Measurements from ENCODE around the gene SUFU.

SUFU gene

GRCh38 chr10:102552533-102552932 is 48.8 kb downstream of the SUFU start:
- DNase-seq (ENCODE audit: low spot score) = no peak

- DNase-seq (ENCODE audit: low spot score) = no peak
These were observed 50.0 kb downstream of the SUFU start for GRCh38 chr10:102553771-102554170.

GRCh38 chr10:102554531-102554930 is 50.8 kb downstream of the SUFU start:
- DNase-seq (ENCODE audit: low spot score) = no peak

- DNase-seq (ENCODE audit: low spot score) = no peak
These were observed 52.1 kb downstream of the SUFU start for GRCh38 chr10:102555781-102556328.

GRCh38 chr10:102557569-102557968 is 53.8 kb downstream of the SUFU start:
- DNase-seq (ENCODE audit: low spot score) = no peak

DNA sequence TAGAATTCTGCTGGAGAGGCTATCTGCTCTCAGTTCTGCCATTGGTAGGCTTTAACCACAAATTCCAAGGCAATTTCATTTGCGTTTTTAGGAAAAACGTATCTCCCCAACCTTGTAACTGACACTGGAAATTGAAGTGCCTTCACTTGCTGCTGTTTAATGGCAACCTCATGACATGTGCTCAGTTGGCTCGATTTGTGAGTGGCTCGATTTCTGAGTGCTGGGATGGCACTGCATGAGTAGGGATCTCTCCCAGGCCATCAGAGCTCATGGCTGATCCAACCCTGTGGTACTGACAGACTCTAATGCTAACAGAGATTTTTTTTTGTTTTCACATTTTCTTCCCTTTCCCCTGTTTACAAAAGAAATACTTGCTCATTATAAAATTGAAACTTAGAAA is 56.0 kb downstream of the SUFU start:
- no peak for DNase-seq (ENCODE audit: low spot score)

DNA sequence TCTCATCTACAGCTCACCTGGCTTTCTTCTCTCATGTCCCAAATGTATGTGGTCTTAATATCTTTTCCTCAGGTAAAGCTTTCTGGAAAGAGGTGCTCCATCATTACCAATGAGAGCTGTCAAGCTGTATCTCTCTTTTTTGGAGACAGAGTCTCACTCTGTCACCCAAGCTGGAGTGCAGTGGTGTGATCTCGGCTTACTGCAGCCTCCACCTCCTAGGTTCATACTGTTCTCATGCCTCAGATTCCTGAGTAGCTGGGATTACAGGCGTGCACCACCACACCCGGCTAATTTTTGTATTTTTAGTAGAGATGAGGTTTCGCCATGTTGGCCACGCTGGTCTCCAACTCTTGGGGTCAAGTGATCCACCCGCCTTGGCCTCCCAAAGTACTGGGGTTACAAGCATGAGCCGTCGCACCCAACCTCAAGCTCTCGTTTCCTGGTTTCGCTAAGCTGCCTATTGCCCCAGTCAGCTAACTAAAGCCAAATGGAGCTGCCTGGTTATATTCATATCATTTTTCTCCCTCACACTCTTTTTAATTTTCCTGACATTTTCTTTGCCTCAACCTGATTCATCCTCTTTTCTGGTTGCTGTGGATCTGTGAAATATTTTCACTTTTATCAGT is 60.5 kb downstream of the SUFU start:
- no peak for DNase-seq (ENCODE audit: low spot score)

- DNase-seq (ENCODE audit: low spot score) = no peak
These were observed 62.0 kb downstream of the SUFU start for GRCh38 chr10:102565793-102566192.

GRCh38 chr10:102578782-102579181 is 75.0 kb downstream of the SUFU start:
- no peak for DNase-seq (ENCODE audit: low spot score)

DNA sequence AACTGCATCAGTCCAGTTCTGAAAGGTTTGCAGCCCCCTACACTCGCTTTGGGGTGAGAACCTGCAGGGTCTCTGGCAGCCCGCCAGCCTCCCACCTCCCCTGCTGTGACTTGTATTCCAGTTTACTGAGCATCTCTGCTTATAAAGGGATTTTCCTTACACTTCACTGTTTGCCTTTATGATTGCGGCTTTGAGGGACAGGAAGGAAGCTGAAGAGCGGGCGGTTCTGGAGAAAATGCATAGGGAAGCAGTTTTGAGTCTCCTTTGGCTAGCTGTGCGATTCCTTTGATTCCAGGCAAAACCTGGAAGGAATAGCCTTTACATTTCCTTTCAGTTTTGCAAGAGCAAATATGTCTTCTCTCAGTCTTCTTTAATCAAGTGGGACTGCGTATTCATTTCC is 75.6 kb downstream of the SUFU start:
- DNase-seq (ENCODE audit: low spot score) = no peak

GRCh38 chr10:102580230-102580629 is 76.5 kb downstream of the SUFU start:
- DNase-seq (ENCODE audit: low spot score) = no peak

- DNase-seq (ENCODE audit: low spot score) = no peak
These were observed 77.6 kb downstream of the SUFU start for GRCh38 chr10:102581401-102581800.

- DNase-seq (ENCODE audit: low spot score) = no peak
These were observed 78.3 kb downstream of the SUFU start for GRCh38 chr10:102581981-102582580.

DNA sequence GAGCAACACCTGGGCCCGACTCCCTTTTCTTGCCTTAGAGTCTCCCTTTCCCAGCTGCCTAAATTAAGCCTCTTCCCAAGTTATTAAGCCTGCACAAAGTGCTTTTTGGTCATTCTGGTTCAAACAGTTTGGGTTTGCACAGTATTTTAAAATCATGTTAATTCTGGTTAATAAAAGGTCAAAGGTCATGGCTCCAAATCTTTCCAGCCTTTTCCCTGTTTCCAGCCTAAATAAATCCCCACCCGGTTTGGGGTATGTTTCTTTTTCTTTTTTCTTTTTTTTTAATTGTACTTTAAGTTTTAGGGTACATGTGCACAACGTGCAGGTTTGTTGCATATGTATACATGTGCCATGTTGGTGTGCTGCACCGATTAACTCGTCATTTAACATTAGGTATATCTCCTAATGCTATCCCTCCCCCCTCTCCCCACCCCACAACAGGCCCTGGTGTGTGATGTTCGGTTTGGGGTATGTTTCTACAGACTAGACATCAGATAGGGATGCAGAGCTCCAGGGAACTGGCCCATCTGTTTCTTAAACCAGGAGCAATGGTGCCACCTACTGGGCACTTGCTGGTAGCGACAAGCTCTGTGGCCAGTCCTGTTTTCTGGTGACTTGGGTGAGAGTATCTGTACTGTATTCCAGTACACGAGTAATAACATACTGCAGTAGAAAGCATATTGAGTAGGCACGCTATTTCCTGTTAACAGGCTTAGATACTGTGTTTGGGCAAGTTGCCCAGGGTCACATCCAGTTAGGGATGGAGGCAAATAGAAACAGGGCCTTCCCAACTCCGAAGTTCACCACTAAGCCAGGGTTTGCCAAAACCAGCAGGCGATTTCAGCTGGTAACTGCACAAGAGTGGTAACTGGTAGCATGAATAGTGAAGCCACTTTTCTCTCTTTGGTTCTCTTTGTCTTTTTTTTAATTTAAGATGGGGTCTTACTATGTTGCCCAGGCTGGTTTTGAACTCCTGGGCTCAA is 80.0 kb downstream of the SUFU start:
- DNase-seq (ENCODE audit: low spot score) = peak; percentile 85

DNA sequence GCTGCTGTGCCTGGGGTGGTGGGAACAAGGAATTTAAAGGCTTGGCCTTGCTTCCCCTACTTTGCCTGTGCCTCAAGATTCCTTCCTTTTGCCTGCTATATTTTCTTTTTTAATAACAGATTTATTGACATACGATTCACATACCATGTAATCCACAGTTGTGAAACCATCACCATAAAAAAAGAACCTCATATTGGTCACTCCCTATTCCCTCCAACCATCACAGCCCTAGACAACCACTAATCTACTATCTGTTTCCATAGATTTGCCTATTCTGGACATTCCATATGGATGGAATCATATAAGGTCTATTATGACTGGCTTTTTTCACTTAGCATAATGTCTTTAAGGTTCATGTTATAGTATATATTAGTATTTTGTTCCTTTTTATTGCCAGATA is 81.3 kb downstream of the SUFU start:
- no peak for DNase-seq (ENCODE audit: low spot score)

DNA sequence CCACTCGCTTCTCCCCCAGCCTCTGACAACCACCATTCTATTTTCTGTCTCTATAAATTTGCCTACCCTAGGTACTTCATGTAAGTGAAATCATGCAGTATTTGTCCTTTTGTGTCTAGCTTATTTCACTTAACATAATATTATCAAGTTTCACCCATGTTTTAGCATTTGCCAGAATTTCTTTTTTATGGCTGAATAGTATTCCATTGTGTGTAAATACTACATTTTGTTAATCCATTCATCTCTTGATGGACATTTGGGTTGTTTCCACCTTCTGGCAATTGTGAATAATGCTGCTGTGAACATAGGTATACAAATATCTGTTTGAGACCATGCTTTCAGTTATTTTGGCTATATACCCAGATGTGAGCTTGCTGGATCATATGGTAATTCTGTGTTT is 83.1 kb downstream of the SUFU start:
- DNase-seq (ENCODE audit: low spot score) = no peak

GRCh38 chr10:102588875-102589274 is 85.1 kb downstream of the SUFU start:
- no peak for DNase-seq (ENCODE audit: low spot score)

GRCh38 chr10:102593074-102593803 is 89.5 kb downstream of the SUFU start:
- no peak for DNase-seq (ENCODE audit: low spot score)

- DNase-seq (ENCODE audit: low spot score) = no peak
These were observed 90.0 kb downstream of the SUFU start for GRCh38 chr10:102593804-102594079.

- DNase-seq (ENCODE audit: low spot score) = no peak
These were observed 91.5 kb downstream of the SUFU start for GRCh38 chr10:102595293-102595692.

DNA sequence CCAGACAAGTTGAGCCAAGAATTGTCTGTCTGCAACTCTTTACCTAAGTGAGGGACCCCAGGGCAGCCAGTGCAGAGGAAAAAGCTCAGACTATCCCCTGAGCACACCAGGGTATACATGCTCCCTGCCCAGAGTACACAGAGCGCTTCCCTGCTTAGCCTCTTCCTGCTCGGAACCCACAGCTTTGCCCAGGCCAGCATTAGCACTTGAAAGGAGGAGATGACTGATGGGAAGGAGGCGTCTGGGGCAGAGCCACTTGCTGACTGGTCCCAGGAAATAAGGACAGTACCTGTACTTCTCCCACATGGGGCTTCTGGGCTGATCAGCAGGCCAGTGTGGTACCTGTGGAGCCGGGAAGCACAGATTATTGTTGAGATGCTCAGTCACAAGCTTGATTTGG is 92.1 kb downstream of the SUFU start:
- no peak for DNase-seq (ENCODE audit: low spot score)

DNA sequence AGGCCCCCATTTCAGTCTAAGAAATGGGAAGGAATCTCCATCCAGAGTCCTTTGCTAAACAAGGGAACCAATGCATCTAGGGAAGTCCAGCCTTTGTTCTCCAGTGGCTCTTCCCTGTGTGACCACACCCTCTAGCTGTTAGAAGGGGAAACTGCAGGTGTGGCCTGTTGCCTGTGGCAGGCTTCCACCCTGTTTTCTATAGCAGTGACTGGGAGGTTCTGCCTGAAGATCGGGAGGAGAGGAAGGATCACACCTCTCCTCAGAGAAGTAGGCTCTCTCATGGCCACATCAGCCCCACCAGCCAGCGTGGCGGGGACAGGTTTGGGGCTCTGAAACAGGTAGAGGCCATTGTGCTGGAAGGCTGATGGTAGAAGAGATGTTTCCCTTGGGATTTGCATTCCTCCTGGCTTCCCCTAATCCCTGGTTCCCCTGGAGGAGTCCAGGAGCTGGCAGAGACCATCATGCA is 92.8 kb downstream of the SUFU start:
- peak; percentile 69 for DNase-seq (ENCODE audit: low spot score)

Measured in ecto neural progenitor cell (in vitro differentiated cells).